Activated T-cell treated with anti-CD3 and anti-CD28 coated beads for 48 hours (primary cell): ENCODE measurements around the gene MXD3.
"Not testable (repeated sequence)": the region's sequence is repeated elsewhere in the genome, so short reads cannot be mapped to it uniquely, and the experiment has no call there.

Source experiments
- DNase-seq: peaks from one replicate; pipeline ENCODE4 v3.0.0-alpha.2; 2020; ENCODE audit warnings: low read depth

Gene MXD3

DNA sequence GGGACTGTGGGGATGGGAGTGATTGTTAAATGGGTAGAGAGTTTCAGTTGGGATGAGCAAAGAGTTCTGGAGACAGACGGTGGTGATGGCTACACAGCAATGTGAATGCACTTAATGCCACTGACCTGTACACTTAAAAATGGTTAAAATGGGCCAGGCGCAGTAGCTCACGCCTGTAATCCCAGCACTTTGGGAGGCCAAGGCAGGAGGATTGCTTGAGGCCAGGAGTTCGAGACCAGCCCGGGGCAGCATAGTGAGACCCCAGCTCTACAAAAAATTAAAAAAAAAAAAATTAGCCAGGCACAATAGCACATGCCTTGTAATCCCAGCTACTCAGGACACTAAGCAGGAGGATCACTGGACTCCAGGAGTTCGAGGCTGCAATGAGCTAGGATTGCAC lies 32.1 kb upstream of the MXD3 start:
- no peak for DNase-seq

DNA sequence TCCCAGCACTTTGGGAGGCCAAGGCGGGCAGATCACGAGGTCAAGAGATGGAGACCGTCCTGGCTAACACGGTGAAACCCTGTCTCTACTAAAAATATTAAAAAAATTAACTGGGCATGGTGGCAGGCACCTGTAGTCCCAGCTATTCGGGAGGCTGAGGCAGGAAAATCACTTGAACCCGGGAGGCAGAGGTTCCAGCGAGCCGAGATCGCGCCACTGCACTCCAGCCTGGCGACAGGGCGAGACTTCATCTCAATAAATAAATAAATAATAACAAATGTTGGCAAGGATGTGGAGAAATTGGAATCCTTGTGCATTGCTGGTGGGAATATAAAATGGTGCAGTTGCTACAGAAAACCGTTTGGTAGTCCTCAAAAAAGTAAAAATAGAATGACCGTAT lies 31.3 kb upstream of the MXD3 start:
- DNase-seq, result not testable (repeated sequence)

DNA sequence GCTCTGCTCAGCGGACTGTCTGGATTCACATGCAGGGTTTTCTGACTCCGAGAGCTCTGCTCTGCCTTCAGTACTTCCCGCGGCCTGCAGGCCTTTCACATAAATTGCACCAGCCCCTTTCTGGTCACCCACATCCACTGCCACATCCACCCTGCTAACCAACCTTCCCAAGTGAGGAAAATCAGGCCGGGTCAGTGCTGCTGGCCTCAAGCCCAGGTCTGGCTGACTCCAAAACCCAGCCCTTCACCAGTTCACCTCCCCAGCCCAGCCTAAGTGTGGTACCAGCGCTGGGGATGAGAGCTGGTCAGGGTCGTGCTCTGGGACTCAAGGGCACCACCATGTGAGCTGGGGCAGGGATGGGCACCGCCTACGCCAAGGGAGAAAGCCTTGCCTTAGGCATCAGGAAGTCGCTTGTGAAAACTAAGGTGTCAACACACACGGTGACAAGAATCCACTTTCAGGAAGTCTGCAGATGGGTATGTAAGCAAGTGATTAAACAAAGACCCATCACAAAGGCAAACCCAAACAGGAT lies 27.5 kb upstream of the MXD3 start:
- DNase-seq, result no peak

DNA sequence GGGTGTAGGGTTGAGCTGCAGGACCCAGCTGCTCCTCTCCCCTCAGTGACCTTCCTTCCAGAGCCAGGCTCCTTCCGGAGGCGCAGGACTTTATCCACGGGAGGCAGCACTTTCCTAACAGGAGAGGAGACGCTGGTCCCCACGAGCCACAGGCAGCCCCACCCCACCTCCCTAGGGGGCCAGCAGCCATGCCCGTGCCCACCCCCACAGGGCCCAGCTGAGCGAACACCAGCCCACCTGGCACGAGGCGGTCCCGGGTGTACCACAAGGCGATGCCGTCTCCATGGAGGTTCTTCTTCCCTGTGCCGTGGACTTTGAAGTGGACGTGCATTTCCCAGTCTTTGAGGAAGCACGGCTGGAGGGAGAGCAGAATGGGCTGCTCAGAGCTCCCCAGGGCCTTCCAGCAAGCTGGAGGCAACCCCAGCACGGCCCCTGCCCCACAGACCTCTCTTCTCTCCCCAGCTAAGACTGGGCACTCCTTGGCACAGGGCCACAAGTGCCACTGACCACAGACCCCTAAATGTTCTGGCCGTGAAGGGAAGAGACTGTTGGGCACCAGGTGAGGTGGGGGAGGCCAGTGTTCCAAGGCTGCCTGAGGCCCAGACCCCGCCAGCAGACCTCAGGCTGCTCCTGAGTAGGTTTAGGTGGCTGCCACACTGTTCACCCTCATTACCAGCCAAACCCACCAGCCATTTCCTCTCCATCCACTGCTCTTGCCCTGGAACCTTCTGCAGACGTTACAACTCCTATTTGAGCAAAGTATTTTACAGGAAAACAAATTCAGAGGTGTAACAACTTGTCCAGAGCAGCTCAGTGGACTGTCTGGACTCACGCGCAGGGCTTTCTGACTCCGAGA lies 26.8 kb upstream of the MXD3 start:
- DNase-seq, result no peak

DNA sequence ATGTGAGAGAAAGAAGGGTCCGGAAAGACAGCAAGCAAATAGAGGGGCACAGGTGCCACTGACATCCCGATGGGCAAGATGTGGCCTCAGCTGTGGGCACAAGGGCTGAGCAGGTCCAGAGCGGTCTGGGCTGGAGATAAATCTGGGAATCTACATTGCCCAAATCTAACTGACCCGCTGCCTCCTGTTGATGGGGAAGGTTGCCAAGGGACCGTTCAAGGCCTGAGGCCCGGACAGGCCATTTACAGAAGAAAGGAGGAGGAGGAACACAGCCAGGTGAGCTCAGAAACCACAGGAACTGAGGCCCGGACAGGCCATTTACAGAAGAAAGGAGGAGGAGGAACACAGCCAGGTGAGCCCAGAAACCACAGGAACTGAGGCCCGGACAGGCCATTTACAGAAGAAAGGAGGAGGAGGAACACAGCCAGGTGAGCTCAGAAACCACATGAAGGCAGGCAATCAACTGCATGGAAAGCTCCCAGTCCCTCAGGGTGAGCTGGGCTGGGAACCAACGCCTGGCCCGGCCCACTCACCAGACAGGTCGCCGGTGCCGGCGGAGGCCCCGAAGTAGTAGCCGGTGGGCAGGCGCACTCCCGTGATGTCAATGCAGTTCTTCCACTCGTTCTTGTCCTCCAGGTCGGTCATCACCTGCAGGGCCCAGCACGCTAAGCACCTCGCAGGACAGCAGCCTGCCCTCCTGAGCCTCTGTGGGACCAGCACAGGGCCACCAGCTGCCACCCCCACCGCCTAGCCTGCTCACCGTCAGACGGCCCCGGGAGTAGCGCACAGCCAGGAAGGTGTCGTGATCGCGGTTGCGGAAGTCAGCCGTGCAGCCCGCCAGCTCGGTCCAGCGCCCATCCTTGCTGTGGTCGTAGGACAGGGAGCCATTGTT lies 25.2 kb upstream of the MXD3 start:
- no peak for DNase-seq

DNA sequence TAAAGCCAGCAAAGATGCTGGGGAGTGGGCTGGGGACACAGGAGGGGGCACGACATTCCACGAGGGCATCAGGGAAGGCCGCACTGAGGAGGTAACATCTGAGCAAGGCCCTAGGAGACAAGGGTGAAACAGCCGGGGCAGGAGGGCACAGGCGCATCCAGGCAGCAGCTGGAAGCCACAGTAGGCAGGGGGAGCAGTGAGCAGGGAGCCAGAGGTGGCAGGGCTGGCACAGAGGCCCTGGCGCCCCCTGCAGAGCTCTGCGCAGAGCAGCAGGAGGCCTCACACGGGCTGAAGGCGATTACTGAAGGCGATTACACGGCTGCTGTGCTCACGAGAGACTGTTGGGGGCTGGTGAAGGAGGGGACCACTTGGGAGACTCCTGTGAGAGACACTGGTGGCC lies 24.4 kb upstream of the MXD3 start:
- peak; percentile 51 for DNase-seq

DNA sequence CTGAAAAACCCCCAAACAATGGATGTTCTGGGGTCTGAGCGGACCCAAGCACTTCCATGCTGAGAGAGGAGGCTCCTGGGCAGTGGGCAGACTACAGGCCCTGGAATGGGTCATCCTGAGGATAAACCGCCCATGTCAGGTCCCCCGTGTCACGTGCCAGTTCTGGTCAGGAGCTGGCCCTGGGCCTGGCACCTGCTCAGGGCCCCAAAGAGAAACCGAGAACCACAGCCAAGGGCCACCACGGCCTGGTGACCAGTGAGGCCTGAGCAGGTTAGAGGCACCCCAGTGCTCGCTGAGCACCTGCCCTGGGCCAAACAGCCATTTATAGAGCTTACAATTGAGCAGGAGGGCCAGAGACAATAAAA lies 24.0 kb upstream of the MXD3 start:
- DNase-seq, result no peak

DNA sequence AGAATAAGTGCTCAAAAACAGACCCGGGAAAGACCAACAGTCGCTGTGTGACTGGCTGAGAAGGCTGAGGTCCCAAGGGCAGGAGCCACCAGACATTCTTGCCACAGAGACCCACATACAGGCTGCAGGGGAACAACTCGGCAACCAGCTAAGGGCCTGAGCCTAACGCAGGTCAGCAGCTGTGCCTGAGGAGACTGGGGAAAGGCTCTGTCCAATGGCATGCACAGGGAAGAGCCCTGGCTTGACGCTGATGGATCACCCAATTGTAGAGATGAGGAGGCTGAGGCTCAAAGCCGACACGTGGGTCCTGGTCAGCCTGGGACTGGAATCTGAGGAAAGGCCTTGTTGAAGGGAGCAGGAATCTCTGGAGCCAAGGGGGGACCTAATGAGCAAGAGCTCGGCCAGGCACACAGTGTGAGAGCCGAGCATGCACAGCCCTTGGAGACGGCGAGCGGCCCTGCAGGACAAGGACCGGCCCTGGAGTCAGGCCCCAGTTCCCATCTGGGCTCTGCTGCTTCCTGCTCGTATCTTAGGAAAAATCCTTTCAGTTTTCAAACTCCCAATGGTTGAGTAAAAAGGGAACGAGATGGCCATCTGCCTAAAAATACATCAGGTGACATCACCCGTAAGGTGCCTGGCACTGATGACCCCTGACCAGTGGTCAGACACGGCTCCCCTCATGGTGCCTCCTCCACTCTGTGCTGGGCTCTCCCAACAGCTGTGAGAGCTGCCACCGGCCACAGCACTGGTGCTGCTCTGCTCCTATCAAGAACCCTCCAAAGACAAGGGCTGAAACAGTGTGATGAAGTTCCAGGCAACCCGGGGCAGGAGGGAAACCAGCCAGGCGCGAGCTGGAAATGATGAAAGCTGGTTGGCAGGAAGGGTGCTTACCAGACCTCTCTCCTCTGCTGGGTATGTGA lies 23.3 kb upstream of the MXD3 start:
- no peak for DNase-seq

DNA sequence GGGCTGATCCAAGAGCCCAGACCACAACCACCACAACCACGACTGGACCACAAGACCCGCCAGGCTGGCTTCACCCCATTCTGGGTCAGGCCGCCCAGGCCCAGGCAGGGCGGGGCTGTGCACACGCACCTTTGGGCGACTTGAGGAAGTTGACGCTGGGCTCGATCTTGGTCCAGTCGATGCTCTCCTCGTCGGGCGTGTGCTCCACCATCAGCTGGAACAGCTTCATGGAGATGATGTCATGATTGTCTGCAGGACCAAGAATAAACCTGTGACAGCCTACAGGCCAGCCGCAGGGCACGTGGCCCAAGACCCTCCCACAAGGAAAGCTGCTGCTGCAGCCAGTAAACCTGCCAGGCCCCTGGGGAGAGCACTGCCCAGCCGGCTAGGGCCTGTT lies 22.5 kb upstream of the MXD3 start:
- no peak for DNase-seq

DNA sequence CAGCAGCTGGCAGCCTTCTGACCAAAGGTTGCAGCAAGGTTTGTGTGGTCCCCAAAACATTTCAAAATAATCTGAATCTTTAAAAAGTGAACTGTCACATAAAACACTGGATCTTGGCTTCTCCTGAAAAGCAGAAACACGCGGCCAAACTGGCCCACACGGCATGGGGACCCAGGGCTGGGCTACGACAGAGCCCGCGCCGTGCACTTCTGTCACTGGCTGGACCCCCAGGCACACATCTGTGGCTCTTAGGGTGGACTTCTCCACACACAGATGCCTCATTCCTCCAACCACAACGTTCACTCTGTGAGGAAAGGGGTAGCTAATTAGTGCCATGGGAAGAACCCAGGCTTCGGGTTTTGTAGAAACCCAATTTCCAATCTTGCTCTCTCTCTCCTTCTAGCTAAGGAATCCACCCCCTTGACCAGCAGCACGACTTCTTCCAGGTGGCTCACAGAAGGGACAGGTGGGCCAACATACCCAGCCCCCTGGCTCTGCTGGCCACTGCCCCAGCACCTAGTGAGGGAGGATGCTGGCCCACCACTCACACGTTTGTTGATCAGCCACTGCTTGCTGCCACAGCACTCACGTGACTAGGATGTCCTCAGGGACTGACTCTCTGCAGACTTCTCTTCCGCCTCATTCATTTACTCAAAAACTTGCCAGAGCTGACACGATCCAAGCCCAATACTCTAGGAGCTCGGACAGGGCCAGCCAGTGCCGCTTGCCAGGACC lies 21.9 kb upstream of the MXD3 start:
- DNase-seq, result no peak

DNA sequence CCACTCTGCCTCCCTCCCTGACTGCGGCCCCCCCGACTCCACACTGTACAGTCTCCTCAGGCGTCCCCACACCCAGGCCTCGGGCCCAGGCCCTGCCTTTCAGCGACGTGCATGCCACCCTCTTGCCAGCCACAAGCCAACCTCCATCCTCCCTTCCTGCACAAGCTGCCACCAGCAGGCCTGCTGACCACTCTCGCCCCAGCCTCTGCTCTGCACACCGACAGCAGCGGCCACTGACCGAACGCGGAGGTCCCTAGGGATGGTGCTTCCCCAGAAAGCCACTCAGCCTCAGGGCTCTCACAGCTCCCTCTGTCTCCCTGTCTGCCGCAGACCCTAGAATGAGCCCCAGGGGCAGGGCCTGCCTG lies 21.2 kb upstream of the MXD3 start:
- DNase-seq, result no peak

DNA sequence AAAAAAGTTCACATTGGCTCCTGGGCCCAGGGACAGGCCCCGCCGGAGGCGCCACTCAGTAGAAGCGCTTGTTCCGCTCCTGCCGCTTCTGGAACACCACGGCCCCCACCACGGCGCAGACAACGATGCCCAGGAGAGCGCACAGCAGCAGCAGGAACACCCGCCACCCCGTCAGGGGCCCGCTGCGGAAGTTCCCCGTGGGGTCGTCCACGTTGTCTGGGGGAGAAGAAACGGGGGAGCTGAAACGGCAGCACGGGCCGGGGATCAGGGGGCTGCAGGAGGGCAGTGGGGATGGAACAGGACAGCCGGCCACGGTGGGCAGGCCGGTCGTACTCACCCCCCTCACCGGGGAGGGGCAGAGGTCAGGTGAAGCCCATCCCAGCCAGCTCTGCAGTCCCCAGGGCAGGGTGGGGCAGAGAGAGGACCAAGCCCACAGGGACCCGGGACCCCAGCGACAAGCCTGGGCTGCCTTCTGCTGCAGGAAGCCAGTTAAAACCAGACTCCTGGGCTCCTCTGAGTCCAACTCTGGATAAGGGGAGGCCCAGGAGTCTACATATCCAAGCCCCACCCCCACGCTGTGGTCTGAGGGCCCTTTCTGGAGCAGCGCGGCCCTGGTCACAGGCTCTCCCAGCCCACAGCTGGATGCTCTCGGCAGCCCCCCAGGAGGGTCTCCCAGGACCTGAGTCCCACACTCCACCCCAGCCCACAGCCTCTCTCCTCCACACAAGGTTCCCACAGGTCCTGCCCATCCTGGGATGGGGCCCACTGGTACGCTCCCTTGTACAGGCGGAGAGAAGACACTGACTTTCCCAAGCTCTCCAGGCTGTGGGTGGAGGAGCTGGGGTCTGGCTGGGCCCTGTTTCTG lies 20.6 kb upstream of the MXD3 start:
- DNase-seq, result no peak

DNA sequence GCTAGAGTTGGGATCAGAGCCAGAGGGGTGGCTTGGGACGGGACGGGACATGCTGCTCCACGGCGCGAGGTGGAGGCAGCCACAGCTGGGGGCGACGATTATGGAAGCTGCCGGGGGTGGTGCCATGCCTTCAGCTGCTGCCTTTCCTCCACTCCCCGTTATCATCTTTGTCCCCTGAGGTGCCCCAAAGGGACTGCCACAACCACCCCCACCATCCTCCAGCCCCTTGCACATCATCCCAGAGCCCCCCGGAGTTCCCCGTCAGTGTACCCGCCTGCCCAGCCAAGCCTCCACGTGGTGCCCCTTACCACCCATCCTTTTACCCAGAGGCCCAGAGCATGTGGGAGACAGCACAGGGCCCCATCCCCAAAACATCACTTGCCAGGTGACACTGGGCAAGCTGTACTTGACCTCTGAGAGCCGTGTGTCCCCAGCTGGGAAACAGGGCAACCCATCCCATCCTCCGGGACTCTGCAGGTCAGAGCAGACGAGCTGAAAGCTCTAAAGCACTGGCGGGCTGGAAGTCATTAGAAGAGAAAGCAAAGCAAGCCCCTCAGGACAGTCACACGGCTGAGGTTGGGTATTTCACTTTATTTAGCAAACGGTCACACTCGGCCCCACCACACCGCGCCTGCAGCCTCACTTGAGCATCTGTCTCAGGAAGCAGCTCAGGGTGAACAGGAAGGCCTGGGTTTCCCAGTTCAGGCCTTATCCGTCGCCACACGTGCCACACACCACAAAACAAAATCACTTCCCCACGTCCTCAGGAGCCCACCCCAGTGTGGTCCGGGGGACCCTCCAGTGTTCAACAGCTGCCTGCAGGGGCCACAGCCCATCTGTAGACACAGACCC lies 19.5 kb upstream of the MXD3 start:
- DNase-seq, result no peak

DNA sequence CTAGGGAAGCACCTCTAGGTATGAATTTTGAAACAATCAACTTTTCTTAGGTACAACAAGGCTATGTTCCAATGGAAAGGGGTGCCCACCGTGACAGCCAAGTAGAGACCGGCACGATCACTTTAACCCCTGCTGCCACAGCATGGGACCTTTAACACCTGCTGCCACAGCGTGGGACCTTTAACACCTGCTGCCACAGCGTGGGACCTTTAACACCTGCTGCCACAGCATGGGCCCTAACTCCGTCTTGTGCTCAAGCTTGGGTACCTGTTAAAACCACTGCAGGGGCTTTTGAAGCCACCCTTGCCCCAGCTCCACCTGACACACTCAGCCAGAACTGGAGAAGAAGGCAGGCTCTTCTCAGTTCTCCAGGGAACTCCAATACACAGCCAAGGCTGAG lies 18.2 kb upstream of the MXD3 start:
- DNase-seq, result no peak

DNA sequence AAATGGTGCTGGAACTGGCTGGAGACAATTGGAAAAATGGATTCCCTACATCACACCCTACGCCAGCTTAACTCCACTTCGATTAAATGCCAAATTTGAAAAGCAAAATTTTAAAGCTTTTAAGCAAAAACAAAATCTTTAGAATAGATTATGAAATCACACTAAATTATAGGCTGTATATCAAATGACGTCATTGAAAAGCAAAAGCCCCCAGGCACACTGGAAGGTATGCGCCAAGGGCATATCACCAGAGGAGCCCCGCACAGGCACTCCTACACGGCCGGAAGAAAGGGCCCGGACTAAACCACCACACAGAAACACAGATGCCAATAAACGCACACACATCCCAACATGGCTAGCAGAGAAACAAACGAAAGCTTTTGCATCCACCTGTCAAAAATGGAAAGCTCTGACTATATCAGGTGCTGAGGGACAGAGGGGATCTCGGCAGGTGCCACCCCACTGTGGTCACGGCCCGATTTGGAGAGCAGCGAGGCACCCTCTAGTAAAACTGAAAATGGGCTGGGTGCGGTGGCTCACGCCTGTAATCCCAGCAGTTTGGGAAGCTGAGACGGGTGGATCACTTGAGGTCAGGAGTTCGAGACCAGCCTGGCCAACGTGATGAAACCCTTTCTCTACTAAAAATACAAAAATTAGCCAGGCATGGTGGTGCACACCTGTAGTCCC lies 17.0 kb upstream of the MXD3 start:
- no peak for DNase-seq

DNA sequence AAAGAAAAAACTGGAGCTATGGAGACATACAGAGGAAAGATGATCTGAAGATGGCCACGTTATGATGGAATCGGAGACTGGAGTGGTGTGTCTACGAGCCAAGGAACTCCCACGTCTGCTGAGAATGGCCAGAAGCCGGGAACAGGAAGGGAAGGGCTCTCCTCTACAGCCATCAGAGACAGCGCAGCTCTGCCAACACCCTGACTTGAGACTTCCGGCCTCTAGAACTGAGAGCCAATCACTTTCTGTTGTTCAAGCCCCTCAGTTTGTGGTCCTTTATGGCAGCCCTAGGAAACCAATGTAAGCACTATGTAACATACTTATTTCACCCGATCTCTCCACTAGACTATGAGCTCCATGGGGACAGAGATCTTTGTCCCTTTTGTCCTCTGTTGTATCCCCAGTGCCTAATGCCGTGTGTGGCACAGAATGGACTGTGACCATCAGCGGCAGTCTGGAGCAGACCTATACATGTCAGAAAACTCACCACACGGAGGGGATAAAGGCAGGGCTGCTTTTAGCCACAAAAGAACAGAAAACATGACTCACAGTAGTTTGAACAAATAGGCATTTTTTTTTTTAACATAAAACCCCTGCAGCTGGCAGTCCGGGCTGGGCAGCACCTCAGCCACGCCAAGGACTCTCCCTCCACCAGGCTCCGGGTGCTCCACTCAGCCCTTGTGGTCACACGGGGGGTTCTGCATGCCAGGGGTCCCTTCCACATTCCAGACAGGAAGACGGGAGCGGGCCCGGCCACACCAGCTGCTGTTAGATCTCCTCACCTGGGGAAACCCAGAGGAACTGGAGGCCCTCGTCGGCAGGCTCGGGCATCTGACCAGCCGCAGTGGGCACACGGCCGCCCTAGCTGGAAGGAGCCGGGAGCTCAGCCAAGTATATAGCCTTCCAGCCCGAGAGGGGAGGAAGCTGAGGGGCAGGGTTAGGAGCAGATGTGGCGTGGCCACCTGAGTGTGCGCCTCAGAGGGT lies 16.1 kb upstream of the MXD3 start:
- no peak for DNase-seq

DNA sequence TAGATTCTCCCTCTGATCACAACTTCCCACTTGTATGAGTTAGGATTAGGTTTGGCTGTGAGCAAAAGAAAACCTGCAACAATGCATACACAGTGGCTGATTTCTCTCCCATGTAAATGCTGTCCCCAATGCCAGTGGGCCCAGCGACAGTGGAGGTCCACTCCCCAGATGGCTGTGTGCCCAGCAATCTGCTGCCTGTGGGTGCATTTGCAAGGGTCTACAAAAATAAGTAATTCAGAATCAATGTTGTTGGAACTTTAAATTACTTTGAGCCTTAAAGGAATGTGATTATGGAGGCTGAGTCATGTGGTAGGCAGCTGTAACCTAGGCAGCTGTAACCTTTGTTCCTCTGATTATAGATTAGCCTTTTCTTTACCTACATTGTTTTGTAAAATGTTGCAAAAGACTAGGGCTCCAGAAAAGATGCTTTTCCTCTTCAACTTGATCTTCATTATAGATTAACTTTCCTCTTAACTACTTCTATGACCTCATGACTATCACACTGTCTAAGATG lies 14.2 kb upstream of the MXD3 start:
- DNase-seq, result no peak
